ENCODE data around the gene COL17A1.

- TF ChIP-seq CTCF (IDR thresholded peaks at IDR 0.05): no peak
- TF ChIP-seq POLR2A (IDR thresholded peaks at IDR 0.05; ENCODE audit: low read depth): no peak
Measured at GRCh38 chr10:104034401-104035193, 51.1 kb downstream of the COL17A1 start.

Data from esophagus muscularis mucosa (tissue), 3 donors.